Ascending aorta (tissue), 2 donors: Measurements from ENCODE around the gene DHX8. TPM values are rescaled to one million over a fixed set of nuclear protein-coding genes. Genes with fewer than 3 reads are reported as not detected.

Experiments
- DNase-seq, 2 donors: peaks; one replicate each; pipeline ENCODE4 v3.0.0-alpha.2; 2019; ENCODE audit warnings: low spot score in 2 of 2
- H3K27ac ChIP-seq, 2 donors: fragments of 200-600 bp; sonication (generic); one replicate each; pipeline ENCODE4 v1.5.1; 2016 to 2017; ENCODE audit warnings: mild to moderate bottlenecking in 1 of 2
- H3K27me3 ChIP-seq: fragments of 200-600 bp; sonication (generic); one replicate; pipeline ENCODE4 v1.5.1; 2017
- H3K36me3 ChIP-seq, 2 donors: fragments of 200-600 bp; sonication (generic); one replicate each; pipeline ENCODE4 v1.5.1; 2016
- H3K4me1 ChIP-seq, 2 donors: fragments of 200-600 bp; sonication (generic); one replicate each; pipeline ENCODE4 v1.5.1; 2016 to 2017; ENCODE audit warnings: mild to moderate bottlenecking in 1 of 2
- H3K4me3 ChIP-seq, 2 donors: fragments of 200-600 bp; sonication (generic); one replicate each; pipeline ENCODE4 v1.5.1; 2016 to 2017; ENCODE audit warnings: mild to moderate bottlenecking in 1 of 2
- H3K9me3 ChIP-seq, 2 donors: fragments of 200-600 bp; sonication (generic); one replicate each; pipeline ENCODE4 v1.5.1; 2016
- CTCF ChIP-seq, 3 experiments: fragments of 200-600 bp in 2 of 3; fragments of 450-650 bp in 1 of 3; sonication (generic) in 2 of 3; IDR thresholded peaks; one replicate each; pipeline ENCODE4 v1.5.1; 2016 to 2019; ENCODE audit warnings: antibody characterized with exemption in 3 of 3, mild to moderate bottlenecking in 1 of 3, moderate library complexity in 1 of 3
- intact Hi-C: fragments of 100-400 bp; cut with DNase I; formaldehyde crosslinking; loops from one replicate; pipeline ENCODE4 v1.15.1; 2023
- total RNA-seq: library from RNA; depleted of rRNA; stranded (reverse); fragments of >200 nt; gene quantifications from one replicate; pipeline ENCODE4 v1.1.0, GENCODE V29; 2016

DHX8 gene
- total RNA-seq, 1 donor from 2014 or later = 50.0 TPM

- TF ChIP-seq CTCF (IDR thresholded peaks at IDR 0.05) = no peak
- intact Hi-C loops = loop anchor here (5.0 kb wide), 1 partner anchor 182 kb away; the partner anchor contains the start of gene SOST
- H3K9me3 ChIP-seq = no peaks in the 10 kb centered on the region
Observed at GRCh38 chr17:43574896-43575525, 91.2 kb downstream of the DHX8 start.

More at GRCh38 chr17:43574896-43575525, 91.2 kb downstream of the DHX8 start:
- H3K27ac ChIP-seq = no peak overlapping the region
- H3K4me1 ChIP-seq = peaks cover 0 to 10% of the 10 kb centered on the region in 2 donors
- no peak overlapping the region for H3K4me3 ChIP-seq
- DNase-seq = no peak
- no peaks in the 10 kb centered on the region for H3K27me3 ChIP-seq
- H3K36me3 ChIP-seq = no peaks in the 10 kb centered on the region

Other genes starting within 250 kb of the DHX8 start
- not detected for gene RNU2-1, start 250.0 kb upstream of the DHX8 start, total RNA-seq
- 3.3 TPM for gene ARL4D, start 85.0 kb upstream of the DHX8 start, total RNA-seq
- gene ETV4, start 62.4 kb downstream of the DHX8 start, total RNA-seq = not detected
- gene MEOX1, start 177.9 kb downstream of the DHX8 start, total RNA-seq = 17.8 TPM